ENCODE measurements around the gene CLCN7.
A peak's percentile ranks its signal among the peaks of the same experiment; 100 is the strongest.
"Not testable (repeated sequence)": the region's sequence is repeated elsewhere in the genome, so short reads cannot be mapped to it uniquely, and the experiment has no call there.

Gene CLCN7

GRCh38 chr16:1444730-1445517 lies 29.9 kb downstream of the CLCN7 start:
- H3K36me3 Mint-ChIP-seq, result peaks cover 22% of the 10 kb centered on the region in 2 donors
- ATAC-seq (replicated peaks) (peak in 1 of 2 donors; percentile 42), DNase-seq (no peak)
- no peak overlapping the region for H3K4me3 Mint-ChIP-seq
- no peaks in the 10 kb centered on the region for H3K27me3 Mint-ChIP-seq
- no peaks in the 10 kb centered on the region for H3K4me1 Mint-ChIP-seq
- H3K9me3 Mint-ChIP-seq, result no peaks in the 10 kb centered on the region
- H3K27ac Mint-ChIP-seq, result peak overlapping the region; percentile 87

GRCh38 chr16:1443980-1444729 lies 30.7 kb downstream of the CLCN7 start, which contains the start of gene CCDC154:
CCDC154 (minus strand) TSS chr16:1444556; CDS start chr16:1444322, 234 bp downstream.
- ATAC-seq (replicated peaks), result peak in 1 of 2 donors; percentile 26
- H3K4me3 Mint-ChIP-seq, result no peak within 1 kb of the TSS
- no peaks in the 10 kb centered on the region for H3K9me3 Mint-ChIP-seq
- H3K4me1 Mint-ChIP-seq, result no peaks in the 10 kb centered on the region
- no peaks in the 10 kb centered on the region for H3K27me3 Mint-ChIP-seq
- no peak for DNase-seq
- H3K27ac Mint-ChIP-seq, result peak within 1 kb of the TSS; percentile 87
- H3K36me3 Mint-ChIP-seq, result peaks cover 17 to 18% of the 10 kb centered on the region in 2 donors

- no peak for ATAC-seq (replicated peaks)
- no peak for DNase-seq
- peaks cover 17 to 19% of the 10 kb centered on the region in 2 donors for H3K36me3 Mint-ChIP-seq
- H3K4me3 Mint-ChIP-seq, result no peak overlapping the region
- no peaks in the 10 kb centered on the region for H3K4me1 Mint-ChIP-seq
- H3K27ac Mint-ChIP-seq, result no peak overlapping the region
- no peaks in the 10 kb centered on the region for H3K27me3 Mint-ChIP-seq
- no peaks in the 10 kb centered on the region for H3K9me3 Mint-ChIP-seq
Observed at GRCh38 chr16:1443403-1443973, 31.3 kb downstream of the CLCN7 start.

GRCh38 chr16:1442697-1443096 lies 32.1 kb downstream of the CLCN7 start:
- Mint-ChIP-seq H3K4me1 (no peaks in the 10 kb centered on the region), H3K4me3 (no peak overlapping the region), H3K9me3 (no peaks in the 10 kb centered on the region), H3K27me3 (no peaks in the 10 kb centered on the region), H3K36me3 (peaks cover 11 to 19% of the 10 kb centered on the region in 2 donors), H3K27ac (no peak overlapping the region)
- DNase-seq (no peak), ATAC-seq (replicated peaks) (no peak)

- no peak overlapping the region for H3K27ac Mint-ChIP-seq
Observed at GRCh38 chr16:1441391-1441829, 33.4 kb downstream of the CLCN7 start.

GRCh38 chr16:1439699-1440074 lies 35.1 kb downstream of the CLCN7 start:
- H3K4me3 Mint-ChIP-seq; H3K4me1 Mint-ChIP-seq; H3K27me3 Mint-ChIP-seq; DNase-seq; ATAC-seq (replicated peaks); H3K9me3 Mint-ChIP-seq; H3K27ac Mint-ChIP-seq: not testable (repeated sequence)
- peaks cover 9 to 15% of the 10 kb centered on the region in 2 donors for H3K36me3 Mint-ChIP-seq

More at GRCh38 chr16:1441391-1441829, 33.4 kb downstream of the CLCN7 start:
- Mint-ChIP-seq H3K4me3 (no peak overlapping the region), H3K36me3 (peaks cover 11 to 21% of the 10 kb centered on the region in 2 donors), H3K4me1 (no peaks in the 10 kb centered on the region), H3K9me3 (no peaks in the 10 kb centered on the region), H3K27me3 (no peaks in the 10 kb centered on the region)
- ATAC-seq (replicated peaks) (no peak), DNase-seq (no peak)

GRCh38 chr16:1439058-1439698 lies 35.6 kb downstream of the CLCN7 start:
- no peaks in the 10 kb centered on the region for H3K9me3 Mint-ChIP-seq
- no peaks in the 10 kb centered on the region for H3K27me3 Mint-ChIP-seq
- DNase-seq, result no peak
- H3K4me3 Mint-ChIP-seq, result no peak overlapping the region
- no peak for ATAC-seq (replicated peaks)
- peaks cover 9 to 15% of the 10 kb centered on the region in 2 donors for H3K36me3 Mint-ChIP-seq
- no peaks in the 10 kb centered on the region for H3K4me1 Mint-ChIP-seq
- H3K27ac Mint-ChIP-seq, result peak overlapping the region; percentile 42

GRCh38 chr16:1438229-1439057 lies 36.4 kb downstream of the CLCN7 start:
- H3K27ac Mint-ChIP-seq, result no peak overlapping the region
- peaks cover 9 to 15% of the 10 kb centered on the region in 2 donors for H3K36me3 Mint-ChIP-seq
- DNase-seq (no peak), ATAC-seq (replicated peaks) (no peak)
- no peaks in the 10 kb centered on the region for H3K27me3 Mint-ChIP-seq
- no peaks in the 10 kb centered on the region for H3K9me3 Mint-ChIP-seq
- H3K4me1 Mint-ChIP-seq, result no peaks in the 10 kb centered on the region
- H3K4me3 Mint-ChIP-seq, result no peak overlapping the region

GRCh38 chr16:1437606-1438005 lies 37.2 kb downstream of the CLCN7 start:
- Mint-ChIP-seq H3K4me1 (no peaks in the 10 kb centered on the region), H3K27ac (no peak overlapping the region), H3K27me3 (no peaks in the 10 kb centered on the region), H3K9me3 (no peaks in the 10 kb centered on the region), H3K4me3 (no peak overlapping the region), H3K36me3 (peaks cover 9 to 15% of the 10 kb centered on the region in 2 donors)
- ATAC-seq (replicated peaks) (no peak), DNase-seq (no peak)

- no peak for ATAC-seq (replicated peaks)
- DNase-seq, result no peak
- Mint-ChIP-seq H3K4me3 (no peak overlapping the region), H3K27me3 (no peaks in the 10 kb centered on the region), H3K36me3 (peaks cover 9 to 15% of the 10 kb centered on the region in 2 donors), H3K4me1 (peaks cover 0 to 2% of the 10 kb centered on the region in 2 donors), H3K27ac (no peak overlapping the region), H3K9me3 (no peaks in the 10 kb centered on the region)
Observed at GRCh38 chr16:1436731-1437355, 38.0 kb downstream of the CLCN7 start.

- DNase-seq (no peak), ATAC-seq (replicated peaks) (no peak)
- Mint-ChIP-seq H3K4me1 (peaks cover 0 to 2% of the 10 kb centered on the region in 2 donors), H3K9me3 (no peaks in the 10 kb centered on the region), H3K27ac (no peak overlapping the region), H3K4me3 (no peak overlapping the region), H3K27me3 (no peaks in the 10 kb centered on the region), H3K36me3 (peaks cover 8 to 15% of the 10 kb centered on the region in 2 donors)
Observed at GRCh38 chr16:1435921-1436697, 38.7 kb downstream of the CLCN7 start.

- no peak overlapping the region for H3K4me3 Mint-ChIP-seq
- H3K27me3 Mint-ChIP-seq, result peaks cover 0 to 3% of the 10 kb centered on the region in 2 donors
- no peaks in the 10 kb centered on the region for H3K9me3 Mint-ChIP-seq
- ATAC-seq (replicated peaks), result no peak
- no peak overlapping the region for H3K27ac Mint-ChIP-seq
- peaks cover 6 to 11% of the 10 kb centered on the region in 2 donors for H3K36me3 Mint-ChIP-seq
- DNase-seq, result no peak
- H3K4me1 Mint-ChIP-seq, result peaks cover 4 to 5% of the 10 kb centered on the region in 2 donors
Observed at GRCh38 chr16:1434644-1435592, 39.9 kb downstream of the CLCN7 start.

Data from stimulated activated naive B cell treated with anti-CD40 and anti-IgM and Interleukin-4, amounts not matched to agents 10 μg/mL and 1 μg/mL and 100 μg/mL, for 72 hours (primary cell).